Mesenchymal stem cell (in vitro differentiated cells and primary cell): ENCODE measurements around the gene CSNK2A1.

Source experiments
- DNase-seq: peaks from one replicate; pipeline ENCODE4 v3.0.0-alpha.2; 2013
- H2AFZ ChIP-seq: one replicate; pipeline ENCODE4 v1.6.1; 2013; ENCODE audit warnings: low read depth, mild to moderate bottlenecking, control low read depth, inconsistent platforms, low read length, moderate library complexity
- H2AK5ac ChIP-seq: 2 replicates; pipeline ENCODE4 v1.6.1; 2013; ENCODE audit warnings: low read length, moderate library complexity, mild to moderate bottlenecking, inconsistent platforms; ENCODE audit not compliant: severe bottlenecking
- H2BK120ac ChIP-seq: one replicate; pipeline ENCODE4 v1.6.1; 2013; ENCODE audit warnings: low read depth, mild to moderate bottlenecking, inconsistent platforms, low read length, moderate library complexity
- H2BK12ac ChIP-seq, 2 experiments: one replicate each; pipeline ENCODE4 v1.6.1; 2013; ENCODE audit warnings: inconsistent platforms in 2 of 2, low read length in 2 of 2, mild to moderate bottlenecking in 2 of 2, moderate library complexity in 2 of 2, control low read depth in 1 of 2
- H2BK15ac ChIP-seq: one replicate; pipeline ENCODE4 v1.6.1; 2013; ENCODE audit warnings: mild to moderate bottlenecking, low read depth, inconsistent platforms; ENCODE audit not compliant: poor library complexity, severe bottlenecking
- H2BK5ac ChIP-seq: 2 replicates; pipeline ENCODE4 v1.6.1; 2013; ENCODE audit warnings: low read depth, mild to moderate bottlenecking, low read length, control low read depth, inconsistent platforms; ENCODE audit not compliant: poor library complexity, severe bottlenecking
- H3K14ac ChIP-seq, 2 experiments: one replicate each; pipeline ENCODE4 v1.6.1; 2013; ENCODE audit warnings: inconsistent platforms in 2 of 2, low read length in 2 of 2, control low read depth in 1 of 2, mild to moderate bottlenecking in 1 of 2, moderate library complexity in 1 of 2
- H3K18ac ChIP-seq, 2 experiments: one replicate each; pipeline ENCODE4 v1.6.1; 2013; ENCODE audit warnings: inconsistent platforms in 2 of 2, low read length in 2 of 2, control low read depth in 1 of 2, low read depth in 1 of 2, mild to moderate bottlenecking in 1 of 2
- H3K23ac ChIP-seq, 2 experiments: one replicate each; pipeline ENCODE4 v1.6.1; 2013; ENCODE audit warnings: inconsistent platforms in 2 of 2, low read length in 2 of 2, mild to moderate bottlenecking in 2 of 2, moderate library complexity in 2 of 2, control low read depth in 1 of 2
- H3K27ac ChIP-seq: 2 replicates; pipeline ENCODE4 v1.5.1; 2013; ENCODE audit warnings: mild to moderate bottlenecking, moderate library complexity, low read length, control low read depth, inconsistent platforms; ENCODE audit not compliant: poor library complexity, severe bottlenecking
- H3K27me3 ChIP-seq, 2 experiments: 2 replicates each; pipeline versions ENCODE4 v1.6.1 to v1.7.0; 2013; ENCODE audit warnings: low read length in 2 of 2, mild to moderate bottlenecking in 2 of 2, moderate library complexity in 2 of 2, control low read depth in 1 of 2, inconsistent platforms in 1 of 2; ENCODE audit not compliant: control insufficient read depth in 1 of 2, insufficient read depth in 1 of 2
- H3K36me3 ChIP-seq, 2 experiments: 2 replicates each; pipeline versions ENCODE4 v1.6.1 to v1.7.0; 2013; ENCODE audit warnings: low read length in 2 of 2, control low read depth in 1 of 2, inconsistent platforms in 1 of 2, low read depth in 1 of 2, mild to moderate bottlenecking in 1 of 2; ENCODE audit not compliant: insufficient read depth in 2 of 2, control insufficient read depth in 1 of 2
- H3K4ac ChIP-seq, 2 experiments: one replicate each; pipeline ENCODE4 v1.6.1; 2013; ENCODE audit warnings: inconsistent platforms in 2 of 2, low read length in 2 of 2, mild to moderate bottlenecking in 2 of 2, moderate library complexity in 2 of 2, control low read depth in 1 of 2, low read depth in 1 of 2
- H3K4me1 ChIP-seq: 2 replicates; pipeline ENCODE4 v1.6.1; 2013; ENCODE audit warnings: low read depth, low read length, control low read depth; ENCODE audit not compliant: control insufficient read depth, insufficient read depth
- H3K4me2 ChIP-seq: 2 replicates; pipeline ENCODE4 v1.6.1; 2013; ENCODE audit warnings: low read length, mild to moderate bottlenecking, inconsistent platforms; ENCODE audit not compliant: poor library complexity, severe bottlenecking
- H3K4me3 ChIP-seq, 2 experiments: 2 replicates each; pipeline versions ENCODE4 v1.5.1 to v1.7.0; 2013; ENCODE audit warnings: low read length in 2 of 2, mild to moderate bottlenecking in 2 of 2, control low read depth in 1 of 2, low read depth in 1 of 2; ENCODE audit not compliant: insufficient read depth in 1 of 2
- H3K79me1 ChIP-seq: replicated peaks from 2 replicates; pipeline ENCODE4 v1.6.1; 2013; ENCODE audit warnings: mild to moderate bottlenecking, control low read depth, low read length, inconsistent platforms; ENCODE audit not compliant: poor library complexity, severe bottlenecking
- H3K9ac ChIP-seq: 2 replicates; pipeline ENCODE4 v1.7.0; 2013; ENCODE audit warnings: mild to moderate bottlenecking, low read length, moderate library complexity
- H3K9me3 ChIP-seq: 2 replicates; pipeline ENCODE4 v1.7.0; 2013; ENCODE audit warnings: mild to moderate bottlenecking, low read length; ENCODE audit not compliant: control insufficient read depth
- H4K8ac ChIP-seq: one replicate; pipeline ENCODE4 v1.6.1; 2013; ENCODE audit warnings: inconsistent platforms, mild to moderate bottlenecking, low read length, moderate library complexity
- H4K91ac ChIP-seq: one replicate; pipeline ENCODE4 v1.6.1; 2013; ENCODE audit warnings: mild to moderate bottlenecking, low read length, inconsistent platforms
- WGBS: methylation state at CpG from one replicate; pipeline ENCODE4 v1.1.7; 2013; ENCODE audit warnings: mixed read lengths; 5-methylcytosine and 5-hydroxymethylcytosine counted together

CSNK2A1 gene

DNA sequence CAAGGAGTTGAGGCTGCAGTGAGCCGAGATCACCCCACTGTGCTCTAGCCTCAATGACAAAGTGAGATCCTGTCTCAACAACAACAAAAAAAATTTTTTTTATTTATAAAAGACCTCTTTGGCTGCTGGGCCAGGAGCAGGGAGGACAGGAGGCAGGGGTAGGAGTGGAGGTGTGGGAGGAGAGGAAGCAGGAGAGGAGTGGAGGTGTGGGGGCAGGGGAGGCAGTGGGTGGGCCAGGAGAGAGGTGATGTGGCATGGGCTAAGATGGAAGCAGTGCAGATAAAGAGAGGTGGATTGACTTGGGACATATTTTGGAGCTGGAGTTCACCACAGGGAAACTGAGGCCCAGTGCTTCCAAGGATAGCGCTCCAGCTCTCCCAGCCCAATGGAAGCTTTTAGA is 13.4 kb upstream of the CSNK2A1 start:
- Histone ChIP-seq H3K4me1 (peaks cover 3% of the 10 kb centered on the region), H2AFZ (no peak overlapping the region)
- WGBS = 89% methylated on average over 1 of the region's 2 CpGs

DNA sequence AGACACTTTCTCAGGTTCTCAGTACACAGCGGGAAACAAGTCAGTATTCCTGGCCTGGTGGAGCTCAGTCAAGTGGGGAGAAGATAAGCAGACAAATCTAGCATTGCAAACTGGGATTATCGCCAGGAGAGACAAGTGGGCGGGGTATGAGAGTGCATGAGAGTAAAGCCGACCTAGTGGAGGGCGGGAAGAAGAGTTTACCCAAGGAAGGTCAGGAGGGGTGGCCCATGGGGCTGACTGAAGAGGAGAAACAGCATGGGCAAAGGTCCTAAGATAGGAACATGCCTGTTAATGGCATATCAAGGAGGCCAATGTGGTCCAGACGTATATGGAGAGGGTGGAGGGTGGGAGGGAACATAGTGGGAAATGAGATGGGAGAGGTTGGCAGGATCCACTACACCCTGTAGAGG is 12.4 kb upstream of the CSNK2A1 start:
- H3K4me2 ChIP-seq = no peak overlapping the region
- WGBS = 41% methylated on average over 6 of the region's 6 CpGs
- H3K18ac ChIP-seq = no peak overlapping the region
- peaks cover 34 to 55% of the 10 kb centered on the region in 2 experiments for H3K27me3 ChIP-seq
- H2BK12ac ChIP-seq = no peak overlapping the region
- no peak overlapping the region for H3K4me3 ChIP-seq
- no peak overlapping the region for H2BK120ac ChIP-seq
- no peak overlapping the region for H2BK5ac ChIP-seq
- H3K36me3 ChIP-seq = no peaks in the 10 kb centered on the region
- H2AK5ac ChIP-seq = no peak overlapping the region
- no peak overlapping the region for H3K9ac ChIP-seq
- no peak overlapping the region for H2AFZ ChIP-seq
- H4K91ac ChIP-seq = no peak overlapping the region
- H3K4me1 ChIP-seq = peaks cover 3% of the 10 kb centered on the region
- H4K8ac ChIP-seq = no peak overlapping the region
- H3K27ac ChIP-seq = no peak overlapping the region
- no peak overlapping the region for H3K4ac ChIP-seq
- no peak overlapping the region for H3K23ac ChIP-seq
- no peaks in the 10 kb centered on the region for H3K79me1 ChIP-seq
- no peaks in the 10 kb centered on the region for H3K9me3 ChIP-seq
- no peak for DNase-seq
- H3K14ac ChIP-seq = no peak overlapping the region
- H2BK15ac ChIP-seq = no peak overlapping the region

More for the DNA sequence above, 13.4 kb upstream of the CSNK2A1 start:
- no peak for DNase-seq
- no peak overlapping the region for H3K14ac ChIP-seq
- no peak overlapping the region for H3K18ac ChIP-seq
- H4K8ac ChIP-seq = no peak overlapping the region
- no peak overlapping the region for H3K4ac ChIP-seq
- H2AK5ac ChIP-seq = no peak overlapping the region
- H2BK5ac ChIP-seq = no peak overlapping the region
- no peak overlapping the region for H2BK120ac ChIP-seq
- H2BK12ac ChIP-seq = no peak overlapping the region
- no peaks in the 10 kb centered on the region for H3K9me3 ChIP-seq
- no peak overlapping the region for H2BK15ac ChIP-seq
- no peak overlapping the region for H3K23ac ChIP-seq
- no peak overlapping the region for H3K9ac ChIP-seq
- H3K36me3 ChIP-seq = no peaks in the 10 kb centered on the region
- H3K4me2 ChIP-seq = no peak overlapping the region
- no peak overlapping the region for H3K4me3 ChIP-seq
- H3K27ac ChIP-seq = no peak overlapping the region
- no peaks in the 10 kb centered on the region for H3K79me1 ChIP-seq
- H3K27me3 ChIP-seq = peaks cover 33 to 65% of the 10 kb centered on the region in 2 experiments
- no peak overlapping the region for H4K91ac ChIP-seq

DNA sequence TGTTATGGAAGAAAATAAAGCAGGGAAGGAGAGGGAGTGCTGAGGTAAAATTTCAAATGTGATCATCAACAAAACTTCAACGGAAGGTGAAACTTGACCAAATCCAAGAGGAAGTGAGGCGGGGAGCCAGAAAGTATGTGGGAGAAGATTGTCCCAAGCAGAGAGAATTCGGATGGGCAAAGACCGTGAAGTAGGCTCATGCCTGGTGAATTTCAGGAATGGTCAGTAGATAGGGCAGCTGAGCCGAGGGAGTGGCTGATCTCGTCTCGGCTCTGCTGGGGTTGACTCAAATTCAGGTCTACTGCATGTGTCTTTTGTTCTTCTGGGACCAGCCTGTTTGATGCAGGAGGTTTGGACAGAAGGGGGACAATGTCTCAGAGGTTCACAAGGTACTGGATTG is 7.0 kb upstream of the CSNK2A1 start:
- Histone ChIP-seq H2BK15ac (no peak overlapping the region), H3K36me3 (no peaks in the 10 kb centered on the region), H2AK5ac (no peak overlapping the region), H3K27me3 (peaks cover 32 to 45% of the 10 kb centered on the region in 2 experiments), H3K4me2 (no peak overlapping the region), H3K9ac (no peak overlapping the region), H3K27ac (no peak overlapping the region), H3K14ac (no peak overlapping the region), H4K8ac (no peak overlapping the region), H3K79me1 (no peaks in the 10 kb centered on the region), H4K91ac (no peak overlapping the region), H3K4me1 (peaks cover 1% of the 10 kb centered on the region), H2AFZ (no peak overlapping the region), H2BK120ac (no peak overlapping the region), H3K23ac (no peak overlapping the region), H3K18ac (no peak overlapping the region), H2BK5ac (no peak overlapping the region), H3K9me3 (peaks cover 5% of the 10 kb centered on the region), H3K4ac (no peak overlapping the region), H2BK12ac (no peak overlapping the region), H3K4me3 (no peak overlapping the region)
- no peak for DNase-seq
- WGBS = 84% methylated on average over 7 of the region's 7 CpGs

DNA sequence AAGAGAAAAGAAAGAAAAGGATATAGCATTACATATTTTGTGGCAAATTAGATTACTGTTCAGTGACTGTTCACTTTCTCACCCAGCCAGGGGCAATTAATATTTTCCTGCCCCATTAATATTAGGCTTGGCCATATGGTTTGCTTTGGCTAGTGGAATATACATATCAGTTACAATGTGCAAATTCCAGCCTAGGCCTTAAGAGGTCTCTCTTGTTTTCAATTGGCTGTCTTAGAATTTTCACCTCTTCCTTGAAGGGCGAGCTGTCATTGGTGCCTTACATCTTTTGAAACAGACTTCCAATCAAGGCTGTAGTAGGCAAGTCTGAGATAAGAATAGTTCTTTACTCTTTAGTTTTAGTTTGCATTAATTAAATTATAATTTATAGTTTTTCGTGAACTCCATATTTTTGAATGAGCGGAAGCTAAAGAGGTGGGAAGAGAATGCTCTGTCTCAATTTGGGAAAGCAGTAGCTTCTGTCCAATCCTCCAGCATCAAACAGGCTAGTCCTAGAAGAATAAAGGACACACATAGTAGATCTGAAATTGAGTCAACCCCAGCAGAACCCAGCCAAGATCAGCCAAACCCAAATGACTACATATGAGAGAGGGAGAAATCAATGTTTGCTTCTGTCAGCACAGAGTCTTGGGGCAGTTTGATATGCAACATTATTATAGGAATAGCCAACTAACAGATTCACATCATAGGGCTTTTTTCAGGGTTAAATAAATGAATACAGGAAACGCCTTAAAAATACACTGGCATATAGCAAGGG is 6.3 kb upstream of the CSNK2A1 start:
- no peak overlapping the region for H2BK120ac ChIP-seq
- H3K36me3 ChIP-seq = no peaks in the 10 kb centered on the region
- no peak overlapping the region for H3K4ac ChIP-seq
- H2BK5ac ChIP-seq = no peak overlapping the region
- no peaks in the 10 kb centered on the region for H3K79me1 ChIP-seq
- H3K4me2 ChIP-seq = no peak overlapping the region
- H2BK15ac ChIP-seq = no peak overlapping the region
- no peak overlapping the region for H3K14ac ChIP-seq
- no peak overlapping the region for H3K27ac ChIP-seq
- H4K8ac ChIP-seq = no peak overlapping the region
- H2AK5ac ChIP-seq = no peak overlapping the region
- H3K4me1 ChIP-seq = peaks cover 1% of the 10 kb centered on the region
- no peak overlapping the region for H3K23ac ChIP-seq
- no peak overlapping the region for H3K9ac ChIP-seq
- H3K18ac ChIP-seq = no peak overlapping the region
- no peak overlapping the region for H2BK12ac ChIP-seq
- no peak for DNase-seq
- H3K4me3 ChIP-seq = no peak overlapping the region
- no peak overlapping the region for H2AFZ ChIP-seq
- H4K91ac ChIP-seq = no peak overlapping the region
- peaks cover 28 to 41% of the 10 kb centered on the region in 2 experiments for H3K27me3 ChIP-seq
- H3K9me3 ChIP-seq = peaks cover 5% of the 10 kb centered on the region
- 95% methylated on average over 2 of the region's 4 CpGs for WGBS
